Kidney capillary endothelial cell (primary cell): ENCODE measurements around the gene OR10V1.
A peak's percentile ranks its signal among the peaks of the same experiment; 100 is the strongest.
"Not testable (repeated sequence)": the region's sequence is repeated elsewhere in the genome, so short reads cannot be mapped to it uniquely, and the experiment has no call there.

Source experiments
- DNase-seq: peaks from one replicate; pipeline ENCODE4 v3.0.0-alpha.2; 2018; ENCODE audit warnings: low spot score

The OR10V1 gene

DNA sequence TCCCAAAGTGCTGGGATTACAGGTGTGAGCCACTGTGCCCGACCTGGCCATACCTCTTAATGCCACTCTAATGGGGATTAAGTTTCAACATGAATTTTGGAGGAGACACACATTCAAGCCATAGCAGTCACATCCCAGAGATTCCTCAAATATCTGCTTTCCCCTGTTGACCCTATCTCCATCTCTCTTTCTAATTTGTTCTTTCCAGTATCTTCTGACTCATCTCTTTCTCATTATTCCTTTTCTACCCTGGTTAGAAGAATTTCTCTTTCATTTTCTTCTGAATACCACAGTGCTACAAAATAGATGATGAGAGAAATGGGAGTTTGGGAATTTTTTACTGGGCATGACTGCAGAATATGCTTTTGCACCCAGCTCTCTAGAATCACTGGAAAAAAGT, 5.1 kb downstream of the OR10V1 start:
- DNase-seq: no peak

DNA sequence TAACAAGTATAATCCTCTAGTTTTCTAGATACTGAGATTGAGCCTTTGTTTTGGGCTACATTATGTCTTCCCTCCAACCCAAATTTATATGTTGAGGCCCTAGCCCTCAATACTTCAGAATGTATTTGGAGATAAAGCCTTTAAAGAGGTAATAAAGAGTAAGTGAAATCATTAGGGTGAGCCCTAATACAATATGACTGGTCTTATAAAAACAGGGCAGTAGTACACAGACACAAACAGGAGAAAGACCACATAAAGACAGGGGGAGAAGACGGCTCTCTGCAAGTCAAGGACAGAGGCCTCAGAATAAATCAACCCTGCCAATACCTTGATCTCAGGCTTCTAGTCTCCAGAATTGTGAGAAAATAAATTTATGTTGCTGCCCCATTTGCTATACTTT, 6.3 kb downstream of the OR10V1 start:
- DNase-seq: no peak

DNA sequence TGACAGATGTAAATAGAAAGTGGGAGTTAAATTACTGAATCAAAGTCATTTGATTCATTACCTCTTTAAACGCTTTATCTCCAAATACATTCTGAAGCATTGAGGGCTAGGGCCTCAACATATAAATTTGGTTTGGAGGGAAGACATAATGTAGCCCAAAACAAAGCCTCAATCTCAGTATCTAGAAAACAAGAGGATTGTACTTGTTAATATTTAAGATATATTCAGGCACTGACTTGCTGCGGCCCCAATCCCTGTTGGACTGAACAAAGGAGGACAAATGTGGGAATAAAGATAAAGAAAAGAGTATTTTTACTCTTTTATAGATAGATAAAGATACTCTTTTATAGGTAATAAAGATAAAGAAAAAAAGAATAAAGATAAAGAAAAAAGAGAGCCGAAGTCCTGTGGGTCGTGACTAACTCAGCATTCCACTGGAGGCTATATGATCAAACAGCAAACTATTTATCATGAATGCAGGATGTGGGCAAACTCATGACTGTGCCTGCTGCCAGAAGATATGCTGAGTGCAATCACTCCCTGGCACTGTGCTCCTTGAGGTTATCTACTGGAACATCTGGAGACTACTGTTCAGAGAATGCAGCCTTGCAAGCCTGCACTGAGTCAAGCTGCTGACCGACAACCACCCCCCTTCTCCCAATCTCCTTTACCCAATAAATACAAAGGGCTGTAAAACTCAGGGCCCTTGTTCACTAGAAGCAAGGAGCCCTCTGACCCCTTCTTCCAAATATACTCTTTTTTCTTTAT, 6.9 kb downstream of the OR10V1 start:
- DNase-seq: no peak

DNA sequence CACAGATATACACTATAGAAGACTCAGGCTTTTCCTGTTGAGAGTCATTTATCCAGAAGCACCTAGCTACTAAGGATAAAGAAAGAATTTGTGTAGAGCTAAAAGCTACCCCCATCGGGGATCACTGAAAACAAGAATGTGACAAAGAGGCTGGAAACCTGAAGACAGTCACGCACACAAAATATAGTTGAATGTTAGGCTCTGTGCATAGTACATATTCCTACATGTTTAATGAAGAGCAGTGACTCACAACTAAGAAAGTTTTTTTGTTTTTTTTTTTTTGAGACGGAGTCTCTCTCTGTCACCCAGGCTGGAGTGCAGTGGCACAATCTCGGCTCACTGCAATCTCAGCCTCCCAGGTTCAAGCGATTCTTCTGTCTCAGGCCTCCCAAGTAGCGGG, 8.4 kb downstream of the OR10V1 start:
- DNase-seq: no peak

DNA sequence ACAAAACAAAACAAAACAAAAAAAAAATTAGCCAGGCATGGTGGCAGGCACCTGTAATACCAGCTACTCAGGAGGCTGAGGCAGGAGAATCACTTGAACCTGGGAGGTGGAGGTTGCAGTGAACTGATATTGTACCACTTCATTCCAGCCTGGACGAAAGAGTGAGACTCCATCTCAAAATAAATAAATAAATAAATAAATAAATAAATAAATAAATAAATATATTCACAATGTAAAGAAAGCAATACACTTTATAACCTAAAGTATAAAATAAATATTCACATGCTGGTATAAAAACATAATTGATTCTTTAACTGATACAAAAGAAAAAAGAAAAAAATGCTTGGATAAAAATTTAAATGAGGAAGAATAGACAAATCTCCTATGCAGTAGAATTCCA, 10.1 kb downstream of the OR10V1 start:
- not testable (repeated sequence) for DNase-seq

DNA sequence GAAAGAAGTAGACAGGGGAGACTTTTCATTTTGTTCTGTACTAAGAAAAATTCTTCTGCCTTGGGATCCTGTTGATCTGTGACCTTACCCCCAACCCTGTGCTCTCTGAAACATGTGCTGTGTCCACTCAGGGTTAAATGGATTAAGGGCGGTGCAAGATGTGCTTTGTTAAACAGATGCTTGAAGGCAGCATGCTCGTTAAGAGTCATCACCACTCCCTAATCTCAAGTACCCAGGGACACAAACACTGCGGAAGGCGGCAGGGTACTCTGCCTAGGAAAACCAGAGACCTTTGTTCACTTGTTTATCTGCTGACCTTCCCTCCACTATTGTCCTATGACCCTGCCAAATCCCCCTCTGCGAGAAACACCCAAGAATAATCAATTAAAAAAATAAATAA, 13.5 kb downstream of the OR10V1 start:
- not testable (repeated sequence) for DNase-seq

DNA sequence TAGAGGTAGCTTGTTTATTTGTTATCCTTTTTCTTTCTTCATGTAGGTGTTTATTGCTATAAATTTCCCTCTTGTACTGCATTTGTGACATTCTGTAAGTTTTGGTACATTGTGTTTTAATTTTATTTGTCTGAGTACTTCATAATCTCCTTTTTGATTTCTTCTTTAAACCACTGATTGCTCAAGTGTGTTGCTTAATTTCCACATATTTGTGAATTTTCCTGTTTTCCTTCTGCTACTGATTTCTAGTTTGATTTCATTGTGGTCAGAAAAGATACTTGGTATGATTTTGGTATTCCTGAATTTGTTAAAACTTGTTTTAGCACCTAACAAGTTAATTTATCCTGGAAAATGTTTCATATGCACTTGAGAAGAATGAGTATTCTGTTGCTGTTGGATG, 15.1 kb downstream of the OR10V1 start:
- no peak for DNase-seq

DNA sequence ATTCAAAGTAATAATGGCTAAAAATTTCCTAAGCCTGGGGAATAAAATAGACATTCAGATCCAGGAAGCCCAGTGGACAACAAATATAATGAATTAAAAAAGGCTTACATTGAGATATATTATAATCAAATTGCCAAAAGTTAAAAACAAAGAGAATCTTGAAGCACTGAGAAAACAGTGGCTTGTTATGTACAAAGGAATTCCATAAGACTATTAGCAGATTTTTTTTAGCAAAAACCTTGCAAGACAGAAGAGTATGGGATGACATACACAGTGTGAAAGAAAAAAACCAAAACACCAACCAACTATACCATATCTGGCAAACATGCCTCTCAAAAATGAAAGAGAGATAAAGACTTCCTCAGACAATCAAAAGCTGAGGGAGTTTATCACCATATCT, 20.7 kb downstream of the OR10V1 start:
- no peak for DNase-seq

DNA sequence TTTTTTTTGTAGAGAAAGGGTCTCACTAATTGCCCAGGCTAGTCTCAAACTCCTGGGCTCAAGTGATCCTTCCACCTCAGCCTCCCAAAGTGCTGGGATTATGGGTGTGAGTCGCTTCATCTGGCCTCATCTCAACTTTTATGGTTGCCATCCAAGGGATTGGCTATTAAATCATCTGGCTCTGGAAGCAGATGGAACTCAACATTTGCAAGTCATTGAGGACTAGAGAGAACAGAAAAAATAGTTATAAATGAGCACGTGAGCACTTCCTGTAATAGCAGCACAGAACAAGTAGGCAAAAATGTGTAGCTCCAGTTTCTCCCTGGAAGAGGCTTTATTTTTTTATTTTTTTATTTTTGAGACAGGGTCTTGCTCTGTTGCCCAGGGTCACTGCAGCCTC, 22.5 kb downstream of the OR10V1 start:
- no peak for DNase-seq

DNA sequence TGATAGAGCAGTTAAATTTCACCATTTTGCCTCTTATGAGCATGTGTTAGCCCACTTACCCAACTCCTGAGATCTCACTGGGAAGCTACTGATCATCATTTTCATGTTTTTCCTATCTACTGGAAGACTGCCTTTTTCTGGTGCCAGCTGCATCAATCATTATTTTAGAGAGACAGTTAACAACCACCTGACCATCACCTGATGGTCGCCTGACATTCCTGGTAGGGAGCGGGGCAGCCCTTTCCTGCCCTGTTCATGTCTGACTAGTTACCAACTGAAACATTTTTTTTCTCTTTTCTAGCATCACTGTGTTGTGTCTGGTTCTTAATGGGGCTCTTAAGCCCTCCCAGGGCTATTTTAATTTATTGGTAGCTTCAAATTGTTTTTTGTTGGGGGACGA, 24.6 kb downstream of the OR10V1 start:
- DNase-seq: no peak

DNA sequence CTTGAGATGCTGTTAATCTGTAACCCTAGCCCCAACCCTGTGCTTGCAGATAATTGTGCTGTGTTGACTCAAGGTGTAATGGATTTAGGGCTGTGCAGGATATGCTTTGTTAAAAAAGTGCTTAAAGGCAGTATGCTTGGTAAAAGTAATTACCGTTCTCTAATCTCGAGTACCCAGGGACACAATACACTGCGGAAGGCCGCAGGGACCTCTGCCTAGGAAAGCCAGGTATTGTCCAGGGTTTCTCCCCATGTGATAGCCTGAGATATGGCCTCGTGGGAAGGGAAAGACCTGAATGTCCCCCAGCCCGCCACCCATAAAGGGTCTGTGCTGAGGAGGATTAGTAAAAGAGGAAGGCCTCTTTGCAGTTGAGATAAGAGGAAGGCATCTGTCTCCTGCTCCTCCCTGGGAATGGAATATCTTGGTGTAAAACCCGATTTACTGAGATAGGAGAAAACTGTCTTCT, 32.4 kb downstream of the OR10V1 start:
- not testable (repeated sequence) for DNase-seq

DNA sequence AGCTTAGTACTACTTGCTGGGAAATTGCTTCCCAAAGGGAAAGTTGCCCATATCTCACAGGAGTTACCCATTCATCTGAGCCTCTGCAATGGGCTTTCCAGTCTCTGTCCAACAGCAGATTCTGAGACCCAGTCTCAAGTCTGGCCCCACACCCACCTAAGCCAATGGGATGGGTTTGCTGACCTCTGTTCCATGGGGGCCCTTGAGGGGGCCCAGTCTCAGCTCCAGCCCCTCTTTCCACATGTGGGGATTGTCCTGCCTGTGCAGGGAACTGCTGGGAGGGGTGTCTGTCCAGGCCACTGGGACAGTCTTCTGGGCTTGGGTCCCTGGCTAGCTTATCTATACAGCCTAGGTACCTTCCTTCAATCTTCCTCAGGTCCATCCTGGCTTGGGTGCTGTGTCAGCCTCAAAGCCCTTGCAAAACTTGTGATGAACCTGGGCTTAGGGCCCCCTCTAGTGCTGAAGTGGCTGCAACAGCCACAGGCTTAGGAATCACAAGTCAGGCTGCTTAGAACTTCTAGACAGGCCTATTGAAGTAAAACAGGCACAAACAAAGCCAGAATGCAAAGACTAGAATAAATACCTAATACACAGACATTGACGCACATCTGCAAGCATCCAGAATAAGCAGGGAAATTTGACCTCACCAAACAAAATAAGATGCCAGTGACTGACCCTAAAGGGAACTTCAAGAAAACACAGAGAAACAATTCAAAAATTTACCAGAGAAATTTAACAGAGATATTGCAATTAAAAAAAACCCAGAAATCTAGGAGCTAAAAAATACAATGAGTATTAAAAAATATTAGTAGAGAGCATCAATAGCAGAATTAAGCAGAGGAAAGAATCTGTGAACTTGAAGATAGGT, 33.1 kb downstream of the OR10V1 start:
- DNase-seq: peak; percentile 42

DNA sequence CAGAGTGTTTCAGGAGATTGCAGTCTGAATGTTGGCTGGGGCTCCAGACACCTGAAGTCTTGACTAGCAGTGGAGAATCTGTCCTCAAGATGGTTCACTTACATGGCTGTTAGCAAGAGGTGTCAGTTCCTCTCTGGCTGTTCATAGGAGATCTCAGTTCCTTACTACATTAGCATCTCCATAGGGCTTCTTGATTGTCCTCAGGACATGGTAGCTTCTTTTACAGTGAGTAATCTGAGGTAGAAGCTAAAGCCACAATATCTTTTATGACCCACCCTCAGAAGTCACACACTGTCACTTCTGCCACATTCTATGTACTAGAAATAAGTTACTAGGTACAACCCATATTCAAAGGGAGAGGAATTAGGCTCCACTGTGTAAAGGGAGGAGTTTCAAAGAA, 34.3 kb downstream of the OR10V1 start:
- DNase-seq: no peak

DNA sequence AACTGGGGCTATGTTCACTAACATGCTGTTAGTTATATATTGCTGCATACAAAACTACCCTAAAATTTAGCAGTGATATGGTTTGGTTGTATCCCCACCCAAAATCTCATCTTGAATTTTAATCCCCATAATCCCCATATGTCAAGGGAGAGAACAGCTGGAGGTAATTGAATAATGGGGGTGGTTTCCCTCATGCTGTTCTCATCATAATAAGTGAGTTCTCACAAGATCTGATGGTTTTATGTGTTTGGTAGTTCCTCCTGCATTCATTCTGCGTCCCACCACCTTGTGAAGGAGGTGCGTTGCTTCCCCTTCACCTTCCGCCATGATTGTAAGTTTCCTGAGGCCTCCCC, 34.9 kb downstream of the OR10V1 start:
- no peak for DNase-seq

DNA sequence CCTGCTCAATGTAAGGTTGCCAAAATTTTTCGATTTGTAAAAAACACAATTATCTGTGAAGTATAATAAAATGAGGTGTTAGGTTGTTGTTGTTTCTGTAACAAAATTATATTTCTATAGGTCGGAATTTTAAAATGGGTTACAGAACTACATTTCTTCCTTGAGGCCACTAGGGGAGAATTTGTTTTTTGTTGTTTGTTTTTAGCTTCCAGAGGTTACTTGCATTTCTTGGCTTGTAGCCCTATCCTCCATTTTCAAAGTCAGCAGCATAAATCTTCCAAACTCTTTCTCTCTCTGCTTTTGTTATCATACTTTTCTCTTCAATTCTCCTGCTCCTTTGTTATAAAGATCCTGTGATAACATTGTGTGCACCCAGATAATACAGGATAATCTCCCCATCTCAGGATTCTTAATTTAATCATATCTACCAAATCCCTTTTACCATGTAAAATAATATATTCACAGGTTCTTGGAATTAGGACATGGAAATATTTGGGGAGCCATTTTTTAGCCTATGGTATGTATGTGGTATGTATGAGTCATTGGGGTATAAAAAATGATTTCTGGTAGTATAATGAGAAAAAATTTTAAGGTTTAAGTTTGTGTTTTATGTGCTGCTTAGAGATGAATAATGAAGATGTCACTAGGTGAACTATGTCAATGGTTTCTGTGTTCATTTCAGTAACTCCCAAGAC, 35.4 kb downstream of the OR10V1 start:
- no peak for DNase-seq

DNA sequence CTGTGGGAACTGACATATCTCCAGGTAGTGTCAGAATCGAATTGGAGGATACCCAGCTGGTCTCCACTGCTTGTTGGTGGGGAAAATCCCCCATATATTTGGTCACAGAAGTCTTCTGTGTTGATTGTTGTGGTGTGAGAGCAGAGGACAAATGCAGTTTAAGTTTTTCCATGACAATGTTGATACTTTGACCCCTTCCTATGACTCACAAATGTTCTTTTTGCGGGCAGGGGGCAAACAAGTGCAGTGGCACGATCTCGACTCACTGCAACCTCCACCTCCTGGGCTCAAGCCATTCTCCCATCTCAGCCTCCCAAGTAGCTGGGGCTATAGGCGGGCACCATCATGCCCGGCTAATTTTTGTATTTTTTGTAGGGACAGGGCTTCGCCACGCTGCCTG, 37.4 kb downstream of the OR10V1 start:
- DNase-seq: no peak

DNA sequence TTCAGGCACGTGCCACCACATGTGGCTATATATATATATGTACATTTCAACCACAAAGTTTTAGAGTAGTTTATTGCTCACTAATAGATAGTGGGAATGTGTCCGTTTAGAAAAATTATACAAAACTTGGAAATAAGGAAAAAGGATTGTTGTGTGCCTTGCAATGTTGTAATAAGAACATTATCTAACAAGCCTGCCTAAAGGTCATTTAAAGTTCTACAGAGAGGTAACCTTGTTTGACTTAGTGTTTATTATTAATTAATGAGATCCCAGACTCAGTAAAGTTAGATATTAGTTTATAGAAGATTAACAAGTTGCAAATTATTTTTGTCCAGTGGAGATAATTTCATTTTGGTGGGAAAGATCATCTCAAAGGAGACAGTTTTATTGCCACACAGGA, 39.4 kb downstream of the OR10V1 start:
- DNase-seq: no peak

DNA sequence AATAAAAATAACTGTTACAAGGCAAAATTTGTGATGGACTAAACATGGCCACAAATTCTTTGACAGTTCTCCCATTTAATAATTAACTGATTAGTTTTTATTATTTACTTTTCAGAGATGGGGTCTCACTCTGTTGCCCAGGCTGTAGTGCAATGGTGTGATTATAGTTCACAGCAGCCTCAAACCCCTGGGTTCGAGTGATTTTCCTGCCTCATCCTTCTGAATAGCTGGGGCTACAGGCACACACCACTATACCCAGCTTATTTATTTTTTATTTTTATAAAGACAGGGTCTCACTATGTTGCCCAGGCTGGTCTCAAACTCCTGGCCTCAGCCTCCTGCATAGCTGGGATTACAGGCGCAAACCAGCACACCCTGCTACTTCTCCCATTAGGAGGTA, 40.4 kb downstream of the OR10V1 start:
- no peak for DNase-seq

DNA sequence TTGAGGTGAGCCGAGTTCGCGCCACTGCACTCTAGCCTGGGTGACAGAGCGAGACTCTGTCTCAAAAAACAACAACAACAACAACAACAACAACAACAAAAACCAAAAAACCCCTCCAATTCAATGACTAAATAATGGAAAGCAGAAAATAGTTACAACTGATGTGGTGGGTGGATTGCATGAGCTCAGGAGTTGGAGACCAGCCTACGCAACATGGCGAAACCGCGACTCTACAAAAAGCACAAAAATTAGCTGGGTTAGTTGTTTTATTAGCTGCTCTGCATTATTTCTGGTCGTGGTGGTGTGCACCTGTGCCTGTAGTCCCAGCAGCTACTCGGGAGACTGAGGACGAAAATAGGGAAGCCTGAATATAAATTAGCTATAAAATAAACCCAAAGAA, 42.2 kb downstream of the OR10V1 start:
- no peak for DNase-seq

DNA sequence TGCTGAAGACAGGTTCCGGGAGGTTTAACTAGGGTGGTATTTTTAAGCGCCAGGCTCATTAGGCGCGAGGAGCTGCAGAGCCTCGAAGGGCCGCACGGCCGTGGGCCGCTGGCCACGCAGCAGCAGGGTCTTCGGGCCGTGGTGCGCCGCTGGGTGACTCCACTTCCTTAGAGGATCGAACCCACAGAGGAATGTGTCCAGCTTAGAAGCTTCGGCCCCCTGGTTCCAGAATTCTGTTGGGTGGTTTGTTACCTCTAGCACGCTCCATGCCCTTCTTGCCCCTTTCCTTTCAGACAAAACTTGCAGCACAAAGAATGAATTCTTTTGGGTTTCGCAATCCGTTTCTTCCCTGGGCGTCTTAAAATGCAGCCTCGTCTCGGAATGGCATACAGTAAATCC, 44.0 kb downstream of the OR10V1 start:
- no peak for DNase-seq

DNA sequence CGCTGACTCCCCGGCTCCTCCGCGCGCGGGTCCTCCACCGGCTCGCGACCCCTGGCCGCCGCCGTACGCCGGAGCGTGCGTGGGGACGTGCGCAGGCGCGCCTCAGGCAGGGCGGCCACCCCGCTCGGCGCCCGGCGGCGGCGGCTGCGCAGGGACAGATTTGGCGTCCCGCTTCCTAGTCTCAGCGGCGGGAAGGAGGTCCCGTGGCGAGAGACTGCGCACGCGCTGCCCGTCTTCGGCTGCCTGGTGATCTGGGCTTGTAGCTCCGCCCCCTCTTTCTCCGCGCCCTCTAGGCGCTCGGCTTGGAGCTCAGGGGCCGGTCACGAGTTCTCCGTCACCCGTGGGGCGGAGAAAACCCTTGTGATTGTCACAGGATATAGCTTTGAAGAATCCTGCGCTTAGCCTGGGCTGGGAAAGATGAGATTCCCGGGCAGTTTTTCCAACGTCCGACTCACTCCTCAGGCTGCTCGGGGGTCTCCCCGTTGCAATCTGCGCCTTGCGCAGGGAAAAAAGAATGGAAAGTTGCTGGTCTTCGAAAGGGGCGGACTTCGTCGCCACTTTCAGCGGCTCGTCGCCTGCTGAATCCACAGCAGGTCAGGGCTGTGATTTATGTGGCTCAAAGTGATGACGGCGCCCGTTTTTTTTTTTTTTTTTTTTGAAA, 44.6 kb downstream of the OR10V1 start, which contains the start of gene PATL1:
Gene PATL1 (minus strand): TSS at position 88 of the 661 bp plus-strand sequence. CDS start 142 bp downstream, outside the sequence.
- DNase-seq: peak; percentile 96
